GM23338 (cell line): ENCODE data around the gene SLC7A10. TPM values are rescaled to one million over a fixed set of nuclear protein-coding genes. Genes with fewer than 3 reads are reported as not detected.

ENCODE experiments used
- ATAC-seq: fragments of 200-7000 bp; cut with Tn5 transposase; 3 replicates; pipeline ENCODE4 v1.9.1; 2020
- DNase-seq: peaks from one replicate; pipeline ENCODE4 v3.0.0-alpha.2; 2015; ENCODE audit warnings: low spot score
- H2AFZ ChIP-seq: fragments of 200-600 bp; sonication (generic); 2 replicates; pipeline ENCODE4 v1.8.0; 2016; ENCODE audit warnings: antibody characterized with exemption, mild to moderate bottlenecking, moderate library complexity
- H3F3A ChIP-seq: fragments of 200-600 bp; sonication (generic); replicated peaks from 2 replicates; pipeline ENCODE4 v1.8.0; 2017; ENCODE audit warnings: antibody characterized with exemption, mixed run types, low read depth
- H3K27ac ChIP-seq: fragments of 200-600 bp; sonication (generic); 2 replicates; pipeline ENCODE4 v1.6.1; 2016; ENCODE audit warnings: low read depth
- H3K27me3 ChIP-seq: fragments of 200-600 bp; sonication (generic); 2 replicates; pipeline ENCODE4 v1.8.0; 2016; ENCODE audit warnings: mild to moderate bottlenecking, mixed run types, moderate library complexity; ENCODE audit not compliant: insufficient read depth
- H3K36me3 ChIP-seq: fragments of 200-600 bp; sonication (generic); 2 replicates; pipeline ENCODE4 v1.8.0; 2016; ENCODE audit warnings: mild to moderate bottlenecking; ENCODE audit not compliant: insufficient read depth
- H3K4me1 ChIP-seq: fragments of 200-600 bp; sonication (generic); 2 replicates; pipeline ENCODE4 v1.8.0; 2016; ENCODE audit warnings: mild to moderate bottlenecking, moderate library complexity; ENCODE audit not compliant: insufficient read depth
- H3K4me2 ChIP-seq: fragments of 200-600 bp; sonication (generic); 2 replicates; pipeline ENCODE4 v1.7.1; 2017; ENCODE audit warnings: mixed run types
- H3K4me3 ChIP-seq: fragments of 200-600 bp; sonication (generic); 2 replicates; pipeline ENCODE4 v1.6.1; 2016; ENCODE audit warnings: mixed run types
- H3K79me2 ChIP-seq: fragments of 200-600 bp; sonication (generic); replicated peaks from 2 replicates; pipeline ENCODE4 v1.8.0; 2017; ENCODE audit warnings: mild to moderate bottlenecking; ENCODE audit not compliant: insufficient read depth
- H3K9me2 ChIP-seq: fragments of 200-600 bp; sonication (generic); 2 replicates; pipeline ENCODE4 v1.8.0; 2017; ENCODE audit not compliant: insufficient read depth
- H4K20me1 ChIP-seq: fragments of 200-600 bp; sonication (generic); replicated peaks from 2 replicates; pipeline ENCODE4 v1.8.0; 2017; ENCODE audit warnings: mild to moderate bottlenecking; ENCODE audit not compliant: insufficient read depth
- H3K27ac Mint-ChIP-seq: 2 replicates; pipeline ENCODE4 v1.8.0; 2020; ENCODE audit warnings: inconsistent platforms, mild to moderate bottlenecking, moderate library complexity, mixed read lengths
- H3K27me3 Mint-ChIP-seq: 3 replicates; pipeline ENCODE4 v1.8.0; 2022; ENCODE audit warnings: low read depth, mild to moderate bottlenecking, moderate library complexity, mixed read lengths, inconsistent platforms; ENCODE audit not compliant: insufficient read depth, poor library complexity
- H3K36me3 Mint-ChIP-seq: 3 replicates; pipeline ENCODE4 v1.8.0; 2021; ENCODE audit warnings: low read depth, mild to moderate bottlenecking, inconsistent platforms, moderate library complexity, mixed read lengths
- H3K4me1 Mint-ChIP-seq: 3 replicates; pipeline ENCODE4 v1.8.0; 2020; ENCODE audit warnings: mild to moderate bottlenecking, inconsistent platforms, mixed read lengths
- H3K4me3 Mint-ChIP-seq: 3 replicates; pipeline ENCODE4 v1.8.0; 2021; ENCODE audit warnings: moderate library complexity, mild to moderate bottlenecking, inconsistent platforms, mixed read lengths
- H3K9me3 Mint-ChIP-seq: 3 replicates; pipeline ENCODE4 v1.8.0; 2020; ENCODE audit warnings: moderate library complexity, mild to moderate bottlenecking, inconsistent platforms, mixed read lengths
- CREB1 ChIP-seq: fragments of 250-450 bp; sonication (Bioruptor Pico); IDR thresholded peaks from 2 replicates; pipeline ENCODE4 v1.5.0; 2020; ENCODE audit warnings: low read depth, mild to moderate bottlenecking, moderate library complexity
- ETS1 ChIP-seq: IDR thresholded peaks from 2 replicates; pipeline ENCODE4 v1.6.1; 2016; ENCODE audit warnings: antibody characterized with exemption
- JUNB ChIP-seq: IDR thresholded peaks from one replicate; pipeline ENCODE4 v1.6.1; 2016; ENCODE audit warnings: antibody characterized with exemption; ENCODE audit not compliant: unreplicated experiment
- POLR2AphosphoS5 ChIP-seq: IDR thresholded peaks from 2 replicates; pipeline ENCODE4 v1.6.1; 2016; ENCODE audit warnings: antibody characterized with exemption, low read depth
- STAT1 ChIP-seq: IDR thresholded peaks from one replicate; pipeline ENCODE4 v1.6.1; 2016; ENCODE audit warnings: antibody characterized with exemption; ENCODE audit not compliant: unreplicated experiment
- polyA plus RNA-seq: library from polyadenylated mRNA; unstranded; fragments of >200 nt; fragmentation: Nextera tagmentation; extraction: Ambion mirVana; gene quantifications from 2 replicates; pipeline ENCODE4 v1.2.1, GENCODE V29; 2016
- total RNA-seq: library from RNA; depleted of rRNA; stranded (reverse); fragments of >200 nt; shearing (Covaris generic); gene quantifications from 2 replicates; pipeline ENCODE4 v1.2.3, GENCODE V29; 2014
- TF ChIP-seq, protein P1 (sequence below): IDR thresholded peaks from one replicate; pipeline ENCODE4 v1.6.1; 2018; ENCODE audit warnings: antibody characterized with exemption; ENCODE audit not compliant: unreplicated experiment
- TF ChIP-seq, protein P2 (sequence below): fragments of 250-450 bp; sonication (Bioruptor Pico); IDR thresholded peaks from 2 replicates; pipeline ENCODE4 v1.5.0; 2020; ENCODE audit warnings: mild to moderate bottlenecking, moderate library complexity

Gene SLC7A10
- total and polyA plus RNA-seq, 2 experiments from 2014 or later, result 3.3 to 6.3 TPM

GRCh38 chr19:33232656-33233055, 7.0 kb upstream of the SLC7A10 start:
- H3K4me1 Mint-ChIP-seq, result no peaks in the 10 kb centered on the region
- ATAC-seq, result no peak
- Histone ChIP-seq H3K36me3 (no peaks in the 10 kb centered on the region), H3K4me3 (no peak overlapping the region), H3K4me2 (no peak overlapping the region), H3K27ac (no peak overlapping the region), H3F3A (peaks cover 3% of the 10 kb centered on the region; the same call in 1 of the 2 replicates), H2AFZ (no peak overlapping the region), H3K4me1 (0 out of 2 replicates have a peak, but pooled peaks cover 2% of the 10 kb centered on the region), H4K20me1 (no peaks in the 10 kb centered on the region), H3K9me2 (no peaks in the 10 kb centered on the region), H3K79me2 (no peaks in the 10 kb centered on the region), H3K27me3 (peaks cover 7% of the 10 kb centered on the region)
- TF ChIP-seq, protein P1, sequence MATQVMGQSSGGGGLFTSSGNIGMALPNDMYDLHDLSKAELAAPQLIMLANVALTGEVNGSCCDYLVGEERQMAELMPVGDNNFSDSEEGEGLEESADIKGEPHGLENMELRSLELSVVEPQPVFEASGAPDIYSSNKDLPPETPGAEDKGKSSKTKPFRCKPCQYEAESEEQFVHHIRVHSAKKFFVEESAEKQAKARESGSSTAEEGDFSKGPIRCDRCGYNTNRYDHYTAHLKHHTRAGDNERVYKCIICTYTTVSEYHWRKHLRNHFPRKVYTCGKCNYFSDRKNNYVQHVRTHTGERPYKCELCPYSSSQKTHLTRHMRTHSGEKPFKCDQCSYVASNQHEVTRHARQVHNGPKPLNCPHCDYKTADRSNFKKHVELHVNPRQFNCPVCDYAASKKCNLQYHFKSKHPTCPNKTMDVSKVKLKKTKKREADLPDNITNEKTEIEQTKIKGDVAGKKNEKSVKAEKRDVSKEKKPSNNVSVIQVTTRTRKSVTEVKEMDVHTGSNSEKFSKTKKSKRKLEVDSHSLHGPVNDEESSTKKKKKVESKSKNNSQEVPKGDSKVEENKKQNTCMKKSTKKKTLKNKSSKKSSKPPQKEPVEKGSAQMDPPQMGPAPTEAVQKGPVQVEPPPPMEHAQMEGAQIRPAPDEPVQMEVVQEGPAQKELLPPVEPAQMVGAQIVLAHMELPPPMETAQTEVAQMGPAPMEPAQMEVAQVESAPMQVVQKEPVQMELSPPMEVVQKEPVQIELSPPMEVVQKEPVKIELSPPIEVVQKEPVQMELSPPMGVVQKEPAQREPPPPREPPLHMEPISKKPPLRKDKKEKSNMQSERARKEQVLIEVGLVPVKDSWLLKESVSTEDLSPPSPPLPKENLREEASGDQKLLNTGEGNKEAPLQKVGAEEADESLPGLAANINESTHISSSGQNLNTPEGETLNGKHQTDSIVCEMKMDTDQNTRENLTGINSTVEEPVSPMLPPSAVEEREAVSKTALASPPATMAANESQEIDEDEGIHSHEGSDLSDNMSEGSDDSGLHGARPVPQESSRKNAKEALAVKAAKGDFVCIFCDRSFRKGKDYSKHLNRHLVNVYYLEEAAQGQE, result no peak
- TF ChIP-seq, protein P2, sequence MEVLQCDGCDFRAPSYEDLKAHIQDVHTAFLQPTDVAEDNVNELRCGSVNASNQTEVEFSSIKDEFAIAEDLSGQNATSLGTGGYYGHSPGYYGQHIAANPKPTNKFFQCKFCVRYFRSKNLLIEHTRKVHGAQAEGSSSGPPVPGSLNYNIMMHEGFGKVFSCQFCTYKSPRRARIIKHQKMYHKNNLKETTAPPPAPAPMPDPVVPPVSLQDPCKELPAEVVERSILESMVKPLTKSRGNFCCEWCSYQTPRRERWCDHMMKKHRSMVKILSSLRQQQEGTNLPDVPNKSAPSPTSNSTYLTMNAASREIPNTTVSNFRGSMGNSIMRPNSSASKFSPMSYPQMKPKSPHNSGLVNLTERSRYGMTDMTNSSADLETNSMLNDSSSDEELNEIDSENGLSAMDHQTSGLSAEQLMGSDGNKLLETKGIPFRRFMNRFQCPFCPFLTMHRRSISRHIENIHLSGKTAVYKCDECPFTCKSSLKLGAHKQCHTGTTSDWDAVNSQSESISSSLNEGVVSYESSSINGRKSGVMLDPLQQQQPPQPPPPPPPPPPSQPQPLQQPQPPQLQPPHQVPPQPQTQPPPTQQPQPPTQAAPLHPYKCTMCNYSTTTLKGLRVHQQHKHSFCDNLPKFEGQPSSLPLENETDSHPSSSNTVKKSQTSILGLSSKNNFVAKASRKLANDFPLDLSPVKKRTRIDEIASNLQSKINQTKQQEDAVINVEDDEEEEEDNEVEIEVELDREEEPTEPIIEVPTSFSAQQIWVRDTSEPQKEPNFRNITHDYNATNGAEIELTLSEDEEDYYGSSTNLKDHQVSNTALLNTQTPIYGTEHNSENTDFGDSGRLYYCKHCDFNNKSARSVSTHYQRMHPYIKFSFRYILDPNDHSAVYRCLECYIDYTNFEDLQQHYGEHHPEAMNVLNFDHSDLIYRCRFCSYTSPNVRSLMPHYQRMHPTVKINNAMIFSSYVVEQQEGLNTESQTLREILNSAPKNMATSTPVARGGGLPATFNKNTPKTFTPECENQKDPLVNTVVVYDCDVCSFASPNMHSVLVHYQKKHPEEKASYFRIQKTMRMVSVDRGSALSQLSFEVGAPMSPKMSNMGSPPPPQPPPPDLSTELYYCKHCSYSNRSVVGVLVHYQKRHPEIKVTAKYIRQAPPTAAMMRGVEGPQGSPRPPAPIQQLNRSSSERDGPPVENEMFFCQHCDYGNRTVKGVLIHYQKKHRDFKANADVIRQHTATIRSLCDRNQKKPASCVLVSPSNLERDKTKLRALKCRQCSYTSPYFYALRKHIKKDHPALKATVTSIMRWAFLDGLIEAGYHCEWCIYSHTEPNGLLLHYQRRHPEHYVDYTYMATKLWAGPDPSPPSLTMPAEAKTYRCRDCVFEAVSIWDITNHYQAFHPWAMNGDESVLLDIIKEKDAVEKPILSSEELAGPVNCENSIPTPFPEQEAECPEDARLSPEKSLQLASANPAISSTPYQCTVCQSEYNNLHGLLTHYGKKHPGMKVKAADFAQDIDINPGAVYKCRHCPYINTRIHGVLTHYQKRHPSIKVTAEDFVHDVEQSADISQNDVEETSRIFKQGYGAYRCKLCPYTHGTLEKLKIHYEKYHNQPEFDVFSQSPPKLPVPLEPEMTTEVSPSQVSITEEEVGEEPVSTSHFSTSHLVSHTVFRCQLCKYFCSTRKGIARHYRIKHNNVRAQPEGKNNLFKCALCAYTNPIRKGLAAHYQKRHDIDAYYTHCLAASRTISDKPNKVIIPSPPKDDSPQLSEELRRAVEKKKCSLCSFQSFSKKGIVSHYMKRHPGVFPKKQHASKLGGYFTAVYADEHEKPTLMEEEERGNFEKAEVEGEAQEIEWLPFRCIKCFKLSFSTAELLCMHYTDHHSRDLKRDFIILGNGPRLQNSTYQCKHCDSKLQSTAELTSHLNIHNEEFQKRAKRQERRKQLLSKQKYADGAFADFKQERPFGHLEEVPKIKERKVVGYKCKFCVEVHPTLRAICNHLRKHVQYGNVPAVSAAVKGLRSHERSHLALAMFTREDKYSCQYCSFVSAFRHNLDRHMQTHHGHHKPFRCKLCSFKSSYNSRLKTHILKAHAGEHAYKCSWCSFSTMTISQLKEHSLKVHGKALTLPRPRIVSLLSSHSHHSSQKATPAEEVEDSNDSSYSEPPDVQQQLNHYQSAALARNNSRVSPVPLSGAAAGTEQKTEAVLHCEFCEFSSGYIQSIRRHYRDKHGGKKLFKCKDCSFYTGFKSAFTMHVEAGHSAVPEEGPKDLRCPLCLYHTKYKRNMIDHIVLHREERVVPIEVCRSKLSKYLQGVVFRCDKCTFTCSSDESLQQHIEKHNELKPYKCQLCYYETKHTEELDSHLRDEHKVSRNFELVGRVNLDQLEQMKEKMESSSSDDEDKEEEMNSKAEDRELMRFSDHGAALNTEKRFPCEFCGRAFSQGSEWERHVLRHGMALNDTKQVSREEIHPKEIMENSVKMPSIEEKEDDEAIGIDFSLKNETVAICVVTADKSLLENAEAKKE (CRISPR knock-in tag), result no peak
- no peak for TF ChIP-seq STAT1
- no peak for TF ChIP-seq ETS1
- no peak for TF ChIP-seq POLR2AphosphoS5
- no peak for TF ChIP-seq JUNB
- no peak for TF ChIP-seq CREB1 (CRISPR knock-in tag)
- no peak overlapping the region for H3K27ac Mint-ChIP-seq
- DNase-seq, result no peak
- H3K4me3 Mint-ChIP-seq, result no peak overlapping the region
- H3K36me3 Mint-ChIP-seq, result peaks cover 10% of the 10 kb centered on the region
- peaks cover 20% of the 10 kb centered on the region for H3K9me3 Mint-ChIP-seq
- H3K27me3 Mint-ChIP-seq, result peaks cover 7% of the 10 kb centered on the region
